DND-41 (cell line): ENCODE results near the gene LDLRAD2.

ENCODE experiments used
- EZH2 ChIP-seq: IDR thresholded peaks from 3 replicates; pipeline ENCODE4 v1.6.1; 2012; ENCODE audit warnings: borderline replicate concordance, low read depth, mild to moderate bottlenecking, moderate library complexity, low read length, inconsistent platforms; ENCODE audit not compliant: severe bottlenecking
- TF ChIP-seq, protein P1 (sequence below): IDR thresholded peaks from 2 replicates; pipeline ENCODE4 v1.5.1; 2012; ENCODE audit warnings: borderline replicate concordance, low read length, moderate library complexity, mild to moderate bottlenecking; ENCODE audit not compliant: poor library complexity, severe bottlenecking; ENCODE audit errors: extremely low read depth

DNA sequence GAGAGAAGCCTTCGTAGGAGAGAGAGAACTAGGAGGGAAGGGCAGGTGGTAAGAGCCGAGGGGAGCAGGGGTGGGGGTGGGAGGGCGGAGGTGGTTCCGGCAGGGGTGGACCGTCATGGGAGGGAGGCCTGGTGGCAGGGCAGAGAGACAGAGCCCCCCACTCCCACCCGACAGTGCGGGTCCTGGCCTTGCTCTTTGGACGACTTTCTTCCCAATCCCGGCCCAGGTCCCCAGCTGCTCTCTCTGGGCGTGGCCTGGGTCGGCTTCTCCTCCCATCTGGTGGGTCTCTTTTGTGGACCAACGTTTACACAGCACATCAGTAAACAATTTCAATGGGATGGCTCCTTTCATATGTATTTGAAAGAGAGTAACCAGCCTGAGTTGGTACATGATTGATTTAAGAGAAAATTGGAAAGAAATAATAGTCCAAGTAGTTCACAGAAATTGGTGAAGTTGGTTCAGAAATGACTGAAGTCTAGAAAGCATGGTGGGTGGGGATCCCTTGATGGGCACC, 56.9 kb downstream of the LDLRAD2 start:
- TF ChIP-seq, protein P1, sequence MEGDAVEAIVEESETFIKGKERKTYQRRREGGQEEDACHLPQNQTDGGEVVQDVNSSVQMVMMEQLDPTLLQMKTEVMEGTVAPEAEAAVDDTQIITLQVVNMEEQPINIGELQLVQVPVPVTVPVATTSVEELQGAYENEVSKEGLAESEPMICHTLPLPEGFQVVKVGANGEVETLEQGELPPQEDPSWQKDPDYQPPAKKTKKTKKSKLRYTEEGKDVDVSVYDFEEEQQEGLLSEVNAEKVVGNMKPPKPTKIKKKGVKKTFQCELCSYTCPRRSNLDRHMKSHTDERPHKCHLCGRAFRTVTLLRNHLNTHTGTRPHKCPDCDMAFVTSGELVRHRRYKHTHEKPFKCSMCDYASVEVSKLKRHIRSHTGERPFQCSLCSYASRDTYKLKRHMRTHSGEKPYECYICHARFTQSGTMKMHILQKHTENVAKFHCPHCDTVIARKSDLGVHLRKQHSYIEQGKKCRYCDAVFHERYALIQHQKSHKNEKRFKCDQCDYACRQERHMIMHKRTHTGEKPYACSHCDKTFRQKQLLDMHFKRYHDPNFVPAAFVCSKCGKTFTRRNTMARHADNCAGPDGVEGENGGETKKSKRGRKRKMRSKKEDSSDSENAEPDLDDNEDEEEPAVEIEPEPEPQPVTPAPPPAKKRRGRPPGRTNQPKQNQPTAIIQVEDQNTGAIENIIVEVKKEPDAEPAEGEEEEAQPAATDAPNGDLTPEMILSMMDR: no peak
- TF ChIP-seq EZH2: no peak
